Caco-2 (cell line): ENCODE measurements around the gene ZNF786. TPM values are rescaled to one million over a fixed set of nuclear protein-coding genes. Genes with fewer than 3 reads are reported as not detected.

Experiments used
- BruUV-seq: library from RNA; stranded (reverse); fragments of 400-500 nt; replicated peaks from 2 replicates; lab custom pipeline; 2021; lab: Mats Ljungman, UMichigan
- CTCF ChIA-PET: fragments of 300-600 bp; sonication (Branson Sonifier 250); formaldehyde crosslinking; loops from one replicate; lab custom pipeline; 2022; ENCODE audit warnings: antibody characterized with exemption; lab: Charles Lee
- POLR2A ChIA-PET: fragments of 300-600 bp; sonication (Branson Sonifier 250); formaldehyde crosslinking; loops from one replicate; lab custom pipeline; 2022; ENCODE audit warnings: antibody characterized with exemption; lab: Charles Lee
- DNase-seq, 2 experiments: peaks; one replicate each; pipeline versions ENCODE4 v3.0.0 to v3.0.0-alpha.2; 2020 to 2022
- H3K27me3 ChIP-seq: replicated peaks from 2 replicates; pipeline ENCODE4 v1.6.0; 2011; ENCODE audit warnings: low read length; ENCODE audit not compliant: control insufficient read depth, insufficient read depth
- H3K36me3 ChIP-seq: 2 replicates; pipeline ENCODE4 v1.5.1; 2011; ENCODE audit warnings: low read length; ENCODE audit not compliant: control insufficient read depth, insufficient read depth
- H3K4me1 ChIP-seq: fragments of 250-450 bp; sonication (Bioruptor Pico); 2 replicates; pipeline ENCODE4 v1.5.1; 2020; ENCODE audit warnings: mild to moderate bottlenecking
- H3K4me3 ChIP-seq: 2 replicates; pipeline ENCODE4 v1.5.1; 2011; ENCODE audit warnings: low read depth, mild to moderate bottlenecking, control low read depth, low read length
- H3K9me3 ChIP-seq: fragments of 250-450 bp; sonication (Bioruptor Pico); 2 replicates; pipeline ENCODE4 v1.5.1; 2020; ENCODE audit warnings: mild to moderate bottlenecking, moderate library complexity
- H3K27ac Mint-ChIP-seq: one replicate; pipeline ENCODE4 v1.8.0; 2022; ENCODE audit warnings: mixed read lengths; ENCODE audit not compliant: unreplicated experiment
- H3K27me3 Mint-ChIP-seq: one replicate; pipeline ENCODE4 v1.8.0; 2022; ENCODE audit warnings: mixed read lengths; ENCODE audit not compliant: insufficient read depth, unreplicated experiment
- H3K36me3 Mint-ChIP-seq: one replicate; pipeline ENCODE4 v1.8.0; 2022; ENCODE audit warnings: mild to moderate bottlenecking, mixed read lengths; ENCODE audit not compliant: insufficient read depth, unreplicated experiment
- H3K4me1 Mint-ChIP-seq: one replicate; pipeline ENCODE4 v1.8.0; 2022; ENCODE audit warnings: low read depth, mixed read lengths; ENCODE audit not compliant: unreplicated experiment
- H3K4me3 Mint-ChIP-seq: one replicate; pipeline ENCODE4 v1.8.0; 2022; ENCODE audit warnings: mild to moderate bottlenecking, moderate library complexity, mixed read lengths; ENCODE audit not compliant: unreplicated experiment
- H3K9me3 Mint-ChIP-seq: one replicate; pipeline ENCODE4 v1.8.0; 2022; ENCODE audit warnings: mixed read lengths; ENCODE audit not compliant: unreplicated experiment
- CTCF ChIP-seq, 2 experiments: fragments of 200-600 bp in 1 of 2; IDR thresholded peaks; 1 replicate in 1 of 2; 2 replicates in 1 of 2; pipeline versions ENCODE4 v1.5.1 to v1.8.0; 2011 to 2022; ENCODE audit warnings: antibody characterized with exemption in 1 of 2, control low read depth in 1 of 2, inconsistent platforms in 1 of 2, low read depth in 1 of 2, low read length in 1 of 2, mild to moderate bottlenecking in 1 of 2, moderate library complexity in 1 of 2; ENCODE audit not compliant: insufficient read depth in 1 of 2, severe bottlenecking in 1 of 2, unreplicated experiment in 1 of 2
- intact Hi-C: fragments of 100-400 bp; cut with micrococcal nuclease; formaldehyde crosslinking; loops from one replicate; pipeline ENCODE4 v1.10.0; 2022; ENCODE audit not compliant: unreplicated experiment
- total RNA-seq: library from RNA; stranded (reverse); gene quantifications from 2 replicates; pipeline ENCODE4 v1.2.3, GENCODE V29; 2022

The ZNF786 gene
- total RNA-seq, 1 experiment from 2014 or later: 9.4 TPM

- no peaks in the 10 kb centered on the region for H3K4me1 ChIP-seq
- ChIA-PET POLR2A (no interaction called here), CTCF (no interaction called here)
- no peaks in the 10 kb centered on the region for H3K36me3 ChIP-seq
- Mint-ChIP-seq H3K4me1 (no peaks in the 10 kb centered on the region), H3K4me3 (no peak overlapping the region), H3K36me3 (peaks cover 32% of the 10 kb centered on the region), H3K27ac (no peak overlapping the region), H3K9me3 (no peaks in the 10 kb centered on the region), H3K27me3 (no peaks in the 10 kb centered on the region)
- intact Hi-C loops: no loop called here
- H3K27me3 ChIP-seq: no peaks in the 10 kb centered on the region
- no peak overlapping the region for H3K4me3 ChIP-seq
- no TSS peak for BruUV-seq
- no peak for DNase-seq
- no peaks in the 10 kb centered on the region for H3K9me3 ChIP-seq
- no peak for TF ChIP-seq CTCF (IDR thresholded peaks at IDR 0.05; ENCODE audit: insufficient read depth in 1 of 2, low read depth in 1 of 2, low read length in 1 of 2, severe bottlenecking in 1 of 2, unreplicated experiment in 1 of 2)
These were observed 3.1 kb downstream of the ZNF786 start for GRCh38 chr7:149087376-149087775.

GRCh38 chr7:149085866-149086265, 4.7 kb downstream of the ZNF786 start:
- Histone ChIP-seq H3K4me3 (no peak overlapping the region), H3K9me3 (no peaks in the 10 kb centered on the region), H3K4me1 (no peaks in the 10 kb centered on the region), H3K27me3 (no peaks in the 10 kb centered on the region), H3K36me3 (no peaks in the 10 kb centered on the region)
- no peak for DNase-seq
- no TSS peak for BruUV-seq
- ChIA-PET POLR2A (no interaction called here), CTCF (no interaction called here)
- Mint-ChIP-seq H3K4me3 (no peak overlapping the region), H3K9me3 (no peaks in the 10 kb centered on the region), H3K4me1 (peaks cover 1% of the 10 kb centered on the region), H3K27me3 (no peaks in the 10 kb centered on the region), H3K36me3 (peaks cover 30% of the 10 kb centered on the region), H3K27ac (no peak overlapping the region)
- no peak for TF ChIP-seq CTCF (IDR thresholded peaks at IDR 0.05; ENCODE audit: insufficient read depth in 1 of 2, low read depth in 1 of 2, low read length in 1 of 2, severe bottlenecking in 1 of 2, unreplicated experiment in 1 of 2)
- intact Hi-C loops: no loop called here

GRCh38 chr7:149084407-149084806, 6.1 kb downstream of the ZNF786 start:
- no TSS peak for BruUV-seq
- POLR2A ChIA-PET: no interaction called here
- Histone ChIP-seq H3K27me3 (no peaks in the 10 kb centered on the region), H3K4me3 (no peak overlapping the region), H3K4me1 (no peaks in the 10 kb centered on the region), H3K9me3 (no peaks in the 10 kb centered on the region), H3K36me3 (no peaks in the 10 kb centered on the region)
- Mint-ChIP-seq H3K4me3 (no peak overlapping the region), H3K27me3 (no peaks in the 10 kb centered on the region), H3K9me3 (no peaks in the 10 kb centered on the region), H3K36me3 (peaks cover 20% of the 10 kb centered on the region), H3K27ac (no peak overlapping the region), H3K4me1 (peaks cover 8% of the 10 kb centered on the region)
- no peak for DNase-seq
- no peak for TF ChIP-seq CTCF (IDR thresholded peaks at IDR 0.05; ENCODE audit: insufficient read depth in 1 of 2, low read depth in 1 of 2, low read length in 1 of 2, severe bottlenecking in 1 of 2, unreplicated experiment in 1 of 2)
- CTCF ChIA-PET: interaction anchor here (0.7 kb wide), 1 partner anchor 38 kb away, joined by 6 read pairs; no protein-coding TSS in a partner anchor
- intact Hi-C loops: no loop called here
